Activated CD4-positive, alpha-beta T cell treated with anti-CD3 and anti-CD28 coated beads for 24 hours (primary cell): ENCODE data around the gene PDE9A.
"Not testable (repeated sequence)": the region's sequence is repeated elsewhere in the genome, so short reads cannot be mapped to it uniquely, and the experiment has no call there.

Experiments
- DNase-seq, 2 donors: peaks; one replicate each; pipeline ENCODE4 v3.0.0-alpha.2; 2020; ENCODE audit warnings: low read depth in 2 of 2

PDE9A gene

GRCh38 chr21:42653231-42654061, at the start of gene PDE9A:
Gene PDE9A, plus strand, starts transcription at chr21:42653621. Its CDS starts 194 bp downstream, at chr21:42653815.
- peak in 1 of 2 donors; percentile 9 for DNase-seq

- DNase-seq, result no peak
Measured at GRCh38 chr21:42607102-42607501, 46.3 kb upstream of the PDE9A start.

- DNase-seq, result no peak
Measured at GRCh38 chr21:42607525-42608102, 45.8 kb upstream of the PDE9A start.

GRCh38 chr21:42608446-42608845, 45.0 kb upstream of the PDE9A start:
- DNase-seq, result no peak

GRCh38 chr21:42609811-42610210, 43.6 kb upstream of the PDE9A start:
- no peak for DNase-seq

- DNase-seq, result no peak
Measured at GRCh38 chr21:42611852-42612251, 41.6 kb upstream of the PDE9A start.

- DNase-seq, result no peak
Measured at GRCh38 chr21:42612390-42612789, 41.0 kb upstream of the PDE9A start.

- no peak for DNase-seq
Measured at GRCh38 chr21:42613756-42614155, 39.7 kb upstream of the PDE9A start.

- DNase-seq, result peak in 1 of 2 donors; percentile 19
Measured at GRCh38 chr21:42614396-42614795, 39.0 kb upstream of the PDE9A start.

- DNase-seq, result peak; percentile 25 to 26
Measured at GRCh38 chr21:42614811-42615351, 38.5 kb upstream of the PDE9A start.

GRCh38 chr21:42615377-42615776, 38.0 kb upstream of the PDE9A start:
- not testable (repeated sequence) for DNase-seq

GRCh38 chr21:42615924-42616323, 37.5 kb upstream of the PDE9A start:
- DNase-seq, result no peak

- peak in 1 of 2 donors; percentile 14 for DNase-seq
Measured at GRCh38 chr21:42616446-42616845, 37.0 kb upstream of the PDE9A start.

- no peak for DNase-seq
Measured at GRCh38 chr21:42616941-42617340, 36.5 kb upstream of the PDE9A start.

- no peak for DNase-seq
Measured at GRCh38 chr21:42617486-42617885, 35.9 kb upstream of the PDE9A start.

- no peak for DNase-seq
Measured at GRCh38 chr21:42618707-42619102, 34.7 kb upstream of the PDE9A start.

GRCh38 chr21:42619166-42619565, 34.3 kb upstream of the PDE9A start:
- no peak for DNase-seq

- no peak for DNase-seq
Measured at GRCh38 chr21:42619841-42620240, 33.6 kb upstream of the PDE9A start.

- no peak for DNase-seq
Measured at GRCh38 chr21:42621166-42621818, 32.1 kb upstream of the PDE9A start.

GRCh38 chr21:42621819-42622177, 31.6 kb upstream of the PDE9A start:
- DNase-seq, result no peak

- DNase-seq, result no peak
Measured at GRCh38 chr21:42622284-42622683, 31.1 kb upstream of the PDE9A start.

GRCh38 chr21:42623694-42624093, 29.7 kb upstream of the PDE9A start:
- DNase-seq, result no peak
